Measurements from ENCODE around the gene PRX. TPM values are rescaled to one million over a fixed set of nuclear protein-coding genes. Genes with fewer than 3 reads are reported as not detected.
A peak's percentile ranks its signal among the peaks of the same experiment; 100 is the strongest.

The PRX gene
- total and polyA plus RNA-seq, 9 of the 15 experiments (the other 6 are each of a cell fraction or from before 2014, with no cell fraction given) = 0.65 to 3.5 (median 1.7) TPM; not detected in 2

- Histone ChIP-seq H3K4me2 (ENCODE audit: insufficient read depth, low read length) (no peak overlapping the region), H3K27me3 (ENCODE audit: control insufficient read depth in 2 of 2, insufficient read depth in 2 of 2, low read length in 2 of 2) (no peaks in the 10 kb centered on the region), H4K20me1 (replicated peaks; ENCODE audit: control insufficient read depth, insufficient read depth, low read length) (no peaks in the 10 kb centered on the region), H3K79me2 (ENCODE audit: control insufficient read depth, insufficient read depth, low read length) (peaks cover 26% of the 10 kb centered on the region), H3K4me3 (no peak overlapping the region), H3K4me1 (replicated peaks in 1 of 2; ENCODE audit: control insufficient read depth in 2 of 2, insufficient read depth in 2 of 2, low read length in 2 of 2) (peaks cover 30 to 60% of the 10 kb centered on the region in 2 experiments), H2AFZ (ENCODE audit: low read depth, low read length) (no peak overlapping the region), H3K9ac (ENCODE audit: insufficient read depth in 1 of 2, low read depth in 2 of 2, low read length in 2 of 2) (peak overlapping the region in 1 of 2 experiments; percentile 68; a peak in 2 of 4 replicates), H3K27ac (ENCODE audit: extremely low read depth, low read depth, low read length) (no peak overlapping the region), H3K36me3 (ENCODE audit: control insufficient read depth, insufficient read depth, low read length) (peaks cover 13% of the 10 kb centered on the region; the same call in 2 of the 3 replicates), H3K9me1 (ENCODE audit: control insufficient read depth, insufficient read depth, low read length) (no peaks in the 10 kb centered on the region), H3K9me3 (replicated peaks; ENCODE audit: control insufficient read depth, insufficient read depth, low read depth, low read length) (no peaks in the 10 kb centered on the region)
- no peak for FAIRE-seq
- 0 out of 2 replicates have a peak, but pooled peaks have one; percentile 0 for TF ChIP-seq ZKSCAN8 (CRISPR knock-in tag; IDR thresholded peaks at IDR 0.05)
- TF ChIP-seq ZKSCAN1 (IDR thresholded peaks at IDR 0.05; ENCODE audit: low read depth, low read length) = 0 out of 2 replicates have a peak, but pooled peaks have one; percentile 11
- TF ChIP-seq, protein P1, sequence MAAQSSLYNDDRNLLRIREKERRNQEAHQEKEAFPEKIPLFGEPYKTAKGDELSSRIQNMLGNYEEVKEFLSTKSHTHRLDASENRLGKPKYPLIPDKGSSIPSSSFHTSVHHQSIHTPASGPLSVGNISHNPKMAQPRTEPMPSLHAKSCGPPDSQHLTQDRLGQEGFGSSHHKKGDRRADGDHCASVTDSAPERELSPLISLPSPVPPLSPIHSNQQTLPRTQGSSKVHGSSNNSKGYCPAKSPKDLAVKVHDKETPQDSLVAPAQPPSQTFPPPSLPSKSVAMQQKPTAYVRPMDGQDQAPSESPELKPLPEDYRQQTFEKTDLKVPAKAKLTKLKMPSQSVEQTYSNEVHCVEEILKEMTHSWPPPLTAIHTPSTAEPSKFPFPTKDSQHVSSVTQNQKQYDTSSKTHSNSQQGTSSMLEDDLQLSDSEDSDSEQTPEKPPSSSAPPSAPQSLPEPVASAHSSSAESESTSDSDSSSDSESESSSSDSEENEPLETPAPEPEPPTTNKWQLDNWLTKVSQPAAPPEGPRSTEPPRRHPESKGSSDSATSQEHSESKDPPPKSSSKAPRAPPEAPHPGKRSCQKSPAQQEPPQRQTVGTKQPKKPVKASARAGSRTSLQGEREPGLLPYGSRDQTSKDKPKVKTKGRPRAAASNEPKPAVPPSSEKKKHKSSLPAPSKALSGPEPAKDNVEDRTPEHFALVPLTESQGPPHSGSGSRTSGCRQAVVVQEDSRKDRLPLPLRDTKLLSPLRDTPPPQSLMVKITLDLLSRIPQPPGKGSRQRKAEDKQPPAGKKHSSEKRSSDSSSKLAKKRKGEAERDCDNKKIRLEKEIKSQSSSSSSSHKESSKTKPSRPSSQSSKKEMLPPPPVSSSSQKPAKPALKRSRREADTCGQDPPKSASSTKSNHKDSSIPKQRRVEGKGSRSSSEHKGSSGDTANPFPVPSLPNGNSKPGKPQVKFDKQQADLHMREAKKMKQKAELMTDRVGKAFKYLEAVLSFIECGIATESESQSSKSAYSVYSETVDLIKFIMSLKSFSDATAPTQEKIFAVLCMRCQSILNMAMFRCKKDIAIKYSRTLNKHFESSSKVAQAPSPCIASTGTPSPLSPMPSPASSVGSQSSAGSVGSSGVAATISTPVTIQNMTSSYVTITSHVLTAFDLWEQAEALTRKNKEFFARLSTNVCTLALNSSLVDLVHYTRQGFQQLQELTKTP (IDR thresholded peaks at IDR 0.05; ENCODE audit: low read depth in 1 of 2, partially characterized antibody in 2 of 2) = no peak
- ChIA-PET POLR2A (interaction anchor here (1.1 kb wide), 1 partner anchor 23 kb away, joined by 3 read pairs; no protein-coding TSS in a partner anchor), CTCF (ENCODE audit: low intra/inter-chr PET ratio) (no interaction called here)
- ATAC-seq = no peak
- DNase-seq (ENCODE audit: extremely low read depth in 1 of 4, low spot score in 3 of 4) = no peak
- BruUV-seq (replicated peaks) = no TSS peak
- intact Hi-C loops (cut with micrococcal nuclease) (no loop called here), in situ Hi-C loops (cut with MboI) (no loop called here)
- WGBS (ENCODE audit: insufficient coverage, low coverage, missing lambda C conversion rate) = 63% methylated on average over 4 of the region's 5 CpGs
These were observed 6.0 kb upstream of the PRX start for GRCh38 chr19:40419066-40419612.
